GM15510 (cell line): ENCODE data around the gene FBN1.

Experiments
- POLR2A ChIP-seq: IDR thresholded peaks from 3 replicates; pipeline ENCODE4 v1.6.1; 2011; ENCODE audit warnings: borderline replicate concordance; ENCODE audit not compliant: insufficient read length; ENCODE audit errors: extremely low read depth

Gene FBN1

GRCh38 chr15:48423342-48423741 lies 222.2 kb downstream of the FBN1 start:
- no peak for TF ChIP-seq POLR2A

- TF ChIP-seq POLR2A, result no peak
These were observed 223.1 kb downstream of the FBN1 start for GRCh38 chr15:48422401-48422800.

- no peak for TF ChIP-seq POLR2A
These were observed 224.1 kb downstream of the FBN1 start for GRCh38 chr15:48421362-48421761.

- TF ChIP-seq POLR2A, result no peak
These were observed 225.6 kb downstream of the FBN1 start for GRCh38 chr15:48419896-48420295.

GRCh38 chr15:48418343-48418742 lies 227.2 kb downstream of the FBN1 start:
- no peak for TF ChIP-seq POLR2A

- no peak for TF ChIP-seq POLR2A
These were observed 229.2 kb downstream of the FBN1 start for GRCh38 chr15:48416301-48416700.

- no peak for TF ChIP-seq POLR2A
These were observed 230.2 kb downstream of the FBN1 start for GRCh38 chr15:48415036-48415886.

GRCh38 chr15:48414015-48414414 lies 231.5 kb downstream of the FBN1 start:
- no peak for TF ChIP-seq POLR2A

- TF ChIP-seq POLR2A, result no peak
These were observed 232.2 kb downstream of the FBN1 start for GRCh38 chr15:48413304-48413703.

- TF ChIP-seq POLR2A, result no peak
These were observed 233.4 kb downstream of the FBN1 start for GRCh38 chr15:48411971-48412591.

- TF ChIP-seq POLR2A, result no peak
These were observed 235.9 kb downstream of the FBN1 start for GRCh38 chr15:48409623-48410022.

GRCh38 chr15:48408327-48408726 lies 237.2 kb downstream of the FBN1 start:
- TF ChIP-seq POLR2A, result no peak

- no peak for TF ChIP-seq POLR2A
These were observed 237.9 kb downstream of the FBN1 start for GRCh38 chr15:48407646-48408045.

GRCh38 chr15:48406911-48407310 lies 238.6 kb downstream of the FBN1 start:
- no peak for TF ChIP-seq POLR2A

- no peak for TF ChIP-seq POLR2A
These were observed 239.1 kb downstream of the FBN1 start for GRCh38 chr15:48406266-48406891.
